Measurements from ENCODE around the gene AGBL3. TPM values are rescaled to one million over a fixed set of nuclear protein-coding genes. Genes with fewer than 3 reads are reported as not detected.

Gene AGBL3
- total and polyA plus RNA-seq, 2 of the 8 experiments (the other 6 are each of a cell fraction or from before 2014, with no cell fraction given), result 1.1 to 1.9 TPM

GRCh38 chr7:134940729-134941128 lies 45.6 kb upstream of the AGBL3 start:
- Histone ChIP-seq H2AFZ (ENCODE audit: low read length) (no peak overlapping the region), H3K4me3 (ENCODE audit: extremely low read depth in 1 of 4, insufficient read depth in 2 of 4, low read depth in 3 of 4, low read length in 4 of 4) (no peak overlapping the region), H3K56ac (replicated peaks; ENCODE audit: insufficient read length, low read depth, low read length) (no peak overlapping the region), H3K23me2 (ENCODE audit: low read depth, low read length) (no peaks in the 10 kb centered on the region), H2BK120ac (replicated peaks; ENCODE audit: low read depth, low read length) (no peak overlapping the region), H4K20me1 (replicated peaks in 1 of 2; ENCODE audit: control insufficient read depth in 1 of 2, insufficient read depth in 2 of 2, low read length in 2 of 2) (no peaks in the 10 kb centered on the region), H2BK5ac (ENCODE audit: low read depth, low read length) (no peak overlapping the region), H3K4me1 (replicated peaks in 1 of 4; ENCODE audit: control insufficient read depth in 3 of 4, insufficient read depth in 4 of 4, low read length in 3 of 4) (no peaks in the 10 kb centered on the region), H3K79me1 (ENCODE audit: low read depth, low read length) (no peaks in the 10 kb centered on the region), H3K27me3 (replicated peaks in 1 of 4; ENCODE audit: control insufficient read depth in 3 of 4, extremely low read depth in 1 of 4, insufficient read depth in 3 of 4, low read length in 3 of 4) (no peaks in the 10 kb centered on the region), H3K36me3 (ENCODE audit: control insufficient read depth in 2 of 4, insufficient read depth in 4 of 4, low read length in 3 of 4) (peaks cover 0 to 6% (median 2%) of the 10 kb centered on the region in 4 experiments; a peak in 4 of 8 replicates), H2AK5ac (ENCODE audit: low read depth, low read length) (no peak overlapping the region), H3K9ac (replicated peaks in 1 of 4; ENCODE audit: extremely low read depth in 1 of 4, low read depth in 3 of 4, low read length in 3 of 4) (no peak overlapping the region), H3K14ac (ENCODE audit: insufficient read length) (no peak overlapping the region), H2BK15ac (ENCODE audit: low read length) (no peak overlapping the region), H4K5ac (ENCODE audit: insufficient read length, low read depth, low read length) (no peak overlapping the region), H2BK20ac (ENCODE audit: low read length) (no peak overlapping the region), H4K8ac (ENCODE audit: extremely low read depth, insufficient read depth, low read length) (no peak overlapping the region), H4K91ac (replicated peaks; ENCODE audit: insufficient read length, low read length) (no peak overlapping the region), H3K9me3 (ENCODE audit: insufficient read depth in 2 of 2, low read depth in 1 of 2, low read length in 1 of 2) (no peaks in the 10 kb centered on the region), H3K4ac (replicated peaks; ENCODE audit: insufficient read length, low read depth, low read length) (no peak overlapping the region), H3K18ac (ENCODE audit: extremely low read depth, low read length) (no peak overlapping the region), H3K23ac (ENCODE audit: insufficient read length) (no peak overlapping the region), H3K4me2 (ENCODE audit: insufficient read depth in 1 of 2, low read depth in 2 of 2, low read length in 2 of 2) (no peak overlapping the region), H3K27ac (ENCODE audit: low read depth, low read length) (no peak overlapping the region), H3K79me2 (ENCODE audit: control insufficient read depth in 1 of 2, insufficient read depth in 2 of 2, low read length in 2 of 2) (no peaks in the 10 kb centered on the region), H2BK12ac (ENCODE audit: low read depth, low read length) (no peak overlapping the region)
- ChIA-PET POLR2A (ENCODE audit: partially characterized antibody) (no interaction called here), CTCF (ENCODE audit: partially characterized antibody) (interaction anchor here (1.0 to 3.3 kb wide), 5 partner anchors 216 to 307 kb away, joined by 3 to 15 read pairs (median 6); no protein-coding TSS in a partner anchor)
- TF ChIP-seq RNF2 (IDR thresholded peaks at IDR 0.05; ENCODE audit: borderline replicate concordance, low read depth, low read length, missing control alignments, poor library complexity, severe bottlenecking), result no peak
- TF ChIP-seq, protein P1, sequence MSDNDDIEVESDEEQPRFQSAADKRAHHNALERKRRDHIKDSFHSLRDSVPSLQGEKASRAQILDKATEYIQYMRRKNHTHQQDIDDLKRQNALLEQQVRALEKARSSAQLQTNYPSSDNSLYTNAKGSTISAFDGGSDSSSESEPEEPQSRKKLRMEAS (IDR thresholded peaks at IDR 0.05), result no peak
- no peak for FAIRE-seq
- DNase-seq (ENCODE audit: low read depth in 1 of 2, low spot score in 2 of 2), result no peak

All from H1 (cell line).